ENCODE results near the gene CDH4. TPM values are rescaled to one million over a fixed set of nuclear protein-coding genes. Genes with fewer than 3 reads are reported as not detected.

The CDH4 gene
- total RNA-seq, 1 donor from 2014 or later: 39.7 TPM

- DNase-seq (ENCODE audit: low read depth): no peak
- Histone ChIP-seq H3K36me3 (ENCODE audit: control insufficient read depth, insufficient read depth, low read length) (no peaks in the 10 kb centered on the region), H3K4me3 (ENCODE audit: low read depth, low read length) (no peak overlapping the region), H3K27me3 (ENCODE audit: control insufficient read depth, insufficient read depth, low read length) (no peaks in the 10 kb centered on the region)
- TF ChIP-seq CTCF (IDR thresholded peaks at IDR 0.05; ENCODE audit: insufficient read depth, low read length, poor library complexity, severe bottlenecking): no peak
These were observed 493.5 kb downstream of the CDH4 start for GRCh38 chr20:61745397-61746146.

GRCh38 chr20:61746147-61746646, 494.1 kb downstream of the CDH4 start:
- Histone ChIP-seq H3K27me3 (ENCODE audit: control insufficient read depth, insufficient read depth, low read length) (no peaks in the 10 kb centered on the region), H3K36me3 (ENCODE audit: control insufficient read depth, insufficient read depth, low read length) (no peaks in the 10 kb centered on the region), H3K4me3 (ENCODE audit: low read depth, low read length) (no peak overlapping the region)
- DNase-seq (ENCODE audit: low read depth): no peak
- no peak for TF ChIP-seq CTCF (IDR thresholded peaks at IDR 0.05; ENCODE audit: insufficient read depth, low read length, poor library complexity, severe bottlenecking)

GRCh38 chr20:61746781-61747180, 494.7 kb downstream of the CDH4 start:
- no peak for TF ChIP-seq CTCF (IDR thresholded peaks at IDR 0.05; ENCODE audit: insufficient read depth, low read length, poor library complexity, severe bottlenecking)
- Histone ChIP-seq H3K36me3 (ENCODE audit: control insufficient read depth, insufficient read depth, low read length) (no peaks in the 10 kb centered on the region), H3K27me3 (ENCODE audit: control insufficient read depth, insufficient read depth, low read length) (no peaks in the 10 kb centered on the region), H3K4me3 (ENCODE audit: low read depth, low read length) (no peak overlapping the region)
- DNase-seq (ENCODE audit: low read depth): no peak

- TF ChIP-seq CTCF (IDR thresholded peaks at IDR 0.05; ENCODE audit: insufficient read depth, low read length, poor library complexity, severe bottlenecking): no peak
- H3K27me3 ChIP-seq (ENCODE audit: control insufficient read depth, insufficient read depth, low read length): no peaks in the 10 kb centered on the region
- no peak overlapping the region for H3K4me3 ChIP-seq (ENCODE audit: low read depth, low read length)
- DNase-seq (ENCODE audit: low read depth): no peak
- no peaks in the 10 kb centered on the region for H3K36me3 ChIP-seq (ENCODE audit: control insufficient read depth, insufficient read depth, low read length)
These were observed 496.3 kb downstream of the CDH4 start for GRCh38 chr20:61748376-61748775.

GRCh38 chr20:61749406-61750075, 497.5 kb downstream of the CDH4 start:
- H3K27me3 ChIP-seq (ENCODE audit: control insufficient read depth, insufficient read depth, low read length): no peaks in the 10 kb centered on the region

More at GRCh38 chr20:61749406-61750075, 497.5 kb downstream of the CDH4 start:
- no peaks in the 10 kb centered on the region for H3K36me3 ChIP-seq (ENCODE audit: control insufficient read depth, insufficient read depth, low read length)
- no peak overlapping the region for H3K4me3 ChIP-seq (ENCODE audit: low read depth, low read length)
- no peak for DNase-seq (ENCODE audit: low read depth)
- TF ChIP-seq CTCF (IDR thresholded peaks at IDR 0.05; ENCODE audit: insufficient read depth, low read length, poor library complexity, severe bottlenecking): no peak
